Measurements from ENCODE around the gene ARL15.

- no peak for TF ChIP-seq POLR2A (IDR thresholded peaks at IDR 0.05)
- no peak for TF ChIP-seq CTCF (IDR thresholded peaks at IDR 0.05)
- no peak for TF ChIP-seq EP300 (IDR thresholded peaks at IDR 0.05)
These were observed 19.6 kb upstream of the ARL15 start for GRCh38 chr5:54329731-54330709.
